ENCODE data around the gene RAB41.

Gene RAB41

GRCh38 chrX:70279081-70279480, 2.9 kb upstream of the RAB41 start:
- H3K4me3 ChIP-seq (IDR thresholded peaks at IDR 0.05; ENCODE audit: insufficient read depth, low read depth, low read length), result no peak overlapping the region
- H4K20me1 ChIP-seq (ENCODE audit: insufficient read depth), result no peaks in the 10 kb centered on the region
- H3K36me3 ChIP-seq (ENCODE audit: insufficient read depth), result no peaks in the 10 kb centered on the region
- no peak for TF ChIP-seq CTCF (conservative IDR thresholded peaks at IDR 0.05; ENCODE audit: low read depth, low read length)
- no peaks in the 10 kb centered on the region for H3K4me1 ChIP-seq (ENCODE audit: low read depth, poor library complexity, severe bottlenecking)
- H3K9ac ChIP-seq, result no peak overlapping the region
- no peaks in the 10 kb centered on the region for H3K27me3 ChIP-seq (ENCODE audit: insufficient read depth, low read depth)
- H3K27ac ChIP-seq, result no peak overlapping the region
- no peak overlapping the region for H3K4me2 ChIP-seq
- H2AFZ ChIP-seq (ENCODE audit: low read depth), result no peak overlapping the region
- no peaks in the 10 kb centered on the region for H3K79me2 ChIP-seq (ENCODE audit: insufficient read depth, low read depth)

- Histone ChIP-seq H3K9ac (no peak overlapping the region), H3K27ac (no peak overlapping the region), H3K4me1 (ENCODE audit: low read depth, poor library complexity, severe bottlenecking) (no peaks in the 10 kb centered on the region), H3K36me3 (ENCODE audit: insufficient read depth) (no peaks in the 10 kb centered on the region), H3K4me2 (no peak overlapping the region), H4K20me1 (ENCODE audit: insufficient read depth) (no peaks in the 10 kb centered on the region), H3K79me2 (ENCODE audit: insufficient read depth, low read depth) (no peaks in the 10 kb centered on the region), H2AFZ (ENCODE audit: low read depth) (no peak overlapping the region), H3K27me3 (ENCODE audit: insufficient read depth, low read depth) (no peaks in the 10 kb centered on the region), H3K4me3 (IDR thresholded peaks at IDR 0.05; ENCODE audit: insufficient read depth, low read depth, low read length) (no peak overlapping the region)
- TF ChIP-seq CTCF (conservative IDR thresholded peaks at IDR 0.05; ENCODE audit: low read depth, low read length), result no peak
Measured at GRCh38 chrX:70280573-70280972, 1.4 kb upstream of the RAB41 start.

GRCh38 chrX:70289168-70289792, 7.3 kb downstream of the RAB41 start:
- Histone ChIP-seq H3K36me3 (ENCODE audit: insufficient read depth) (no peaks in the 10 kb centered on the region), H3K27ac (peak overlapping the region; percentile 56; the same call in 1 of the 2 replicates), H3K4me2 (peak overlapping the region; percentile 62), H3K9ac (peak overlapping the region; percentile 41; the same call in 1 of the 2 replicates), H2AFZ (ENCODE audit: low read depth) (peak overlapping the region; percentile 75), H3K27me3 (ENCODE audit: insufficient read depth, low read depth) (no peaks in the 10 kb centered on the region), H4K20me1 (ENCODE audit: insufficient read depth) (no peaks in the 10 kb centered on the region), H3K4me1 (ENCODE audit: low read depth, poor library complexity, severe bottlenecking) (peaks cover 19% of the 10 kb centered on the region), H3K4me3 (IDR thresholded peaks at IDR 0.05; ENCODE audit: insufficient read depth, low read depth, low read length) (no peak overlapping the region), H3K79me2 (ENCODE audit: insufficient read depth, low read depth) (peaks cover 5% of the 10 kb centered on the region; the same call in 1 of the 2 replicates)
- no peak for TF ChIP-seq CTCF (conservative IDR thresholded peaks at IDR 0.05; ENCODE audit: low read depth, low read length)

- Histone ChIP-seq H3K79me2 (ENCODE audit: insufficient read depth, low read depth) (peaks cover 5% of the 10 kb centered on the region; the same call in 1 of the 2 replicates), H3K4me1 (ENCODE audit: low read depth, poor library complexity, severe bottlenecking) (peaks cover 19% of the 10 kb centered on the region), H3K36me3 (ENCODE audit: insufficient read depth) (no peaks in the 10 kb centered on the region), H3K27ac (peak within 1 kb of the TSS; percentile 56; the same call in 1 of the 2 replicates), H2AFZ (ENCODE audit: low read depth) (peak within 1 kb of the TSS; percentile 75), H3K4me3 (IDR thresholded peaks at IDR 0.05; ENCODE audit: insufficient read depth, low read depth, low read length) (no peak within 1 kb of the TSS), H4K20me1 (ENCODE audit: insufficient read depth) (no peaks in the 10 kb centered on the region), H3K27me3 (ENCODE audit: insufficient read depth, low read depth) (no peaks in the 10 kb centered on the region), H3K9ac (peak within 1 kb of the TSS; percentile 44; the same call in 1 of the 2 replicates), H3K4me2 (peak within 1 kb of the TSS; percentile 78)
- no peak for TF ChIP-seq CTCF (conservative IDR thresholded peaks at IDR 0.05; ENCODE audit: low read depth, low read length)
Measured at GRCh38 chrX:70289793-70290770, 8.1 kb downstream of the RAB41 start, which contains the start of the genes KIF4A and PDZD11. Gene KIF4A (plus strand): TSS chrX:70290104. CDS start chrX:70290459, 355 bp downstream. Gene PDZD11 (minus strand): TSS chrX:70289927. CDS start chrX:70289341, 586 bp downstream.
